ENCODE results near the gene MRPS22.

MRPS22 gene

DNA sequence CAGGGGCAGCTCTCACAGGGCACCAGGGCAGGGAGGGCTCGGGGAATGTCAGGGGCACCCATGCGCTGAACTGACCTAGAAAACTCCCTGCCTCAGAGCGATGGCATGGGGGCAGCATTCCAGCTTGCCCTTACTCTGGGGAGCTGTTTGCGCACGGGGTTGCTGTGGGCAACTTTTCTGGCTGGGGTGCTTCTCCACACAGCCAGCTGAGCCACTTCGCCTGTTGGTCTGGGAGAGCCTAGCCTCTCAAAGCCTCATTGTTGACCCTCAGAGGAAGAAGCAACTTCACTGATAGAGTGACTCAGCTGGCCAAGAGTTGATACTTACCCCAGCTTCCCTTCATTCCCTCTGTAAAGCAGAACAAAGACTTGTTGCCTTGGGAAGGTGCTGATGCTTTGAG is 42.6 kb upstream of the MRPS22 start:
- no peak for TF ChIP-seq ZFX (IDR thresholded peaks at IDR 0.05)
- TF ChIP-seq, protein P1, sequence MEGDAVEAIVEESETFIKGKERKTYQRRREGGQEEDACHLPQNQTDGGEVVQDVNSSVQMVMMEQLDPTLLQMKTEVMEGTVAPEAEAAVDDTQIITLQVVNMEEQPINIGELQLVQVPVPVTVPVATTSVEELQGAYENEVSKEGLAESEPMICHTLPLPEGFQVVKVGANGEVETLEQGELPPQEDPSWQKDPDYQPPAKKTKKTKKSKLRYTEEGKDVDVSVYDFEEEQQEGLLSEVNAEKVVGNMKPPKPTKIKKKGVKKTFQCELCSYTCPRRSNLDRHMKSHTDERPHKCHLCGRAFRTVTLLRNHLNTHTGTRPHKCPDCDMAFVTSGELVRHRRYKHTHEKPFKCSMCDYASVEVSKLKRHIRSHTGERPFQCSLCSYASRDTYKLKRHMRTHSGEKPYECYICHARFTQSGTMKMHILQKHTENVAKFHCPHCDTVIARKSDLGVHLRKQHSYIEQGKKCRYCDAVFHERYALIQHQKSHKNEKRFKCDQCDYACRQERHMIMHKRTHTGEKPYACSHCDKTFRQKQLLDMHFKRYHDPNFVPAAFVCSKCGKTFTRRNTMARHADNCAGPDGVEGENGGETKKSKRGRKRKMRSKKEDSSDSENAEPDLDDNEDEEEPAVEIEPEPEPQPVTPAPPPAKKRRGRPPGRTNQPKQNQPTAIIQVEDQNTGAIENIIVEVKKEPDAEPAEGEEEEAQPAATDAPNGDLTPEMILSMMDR (conservative IDR thresholded peaks at IDR 0.05), result no peak
- H3K27ac ChIP-seq, result no peak overlapping the region

DNA sequence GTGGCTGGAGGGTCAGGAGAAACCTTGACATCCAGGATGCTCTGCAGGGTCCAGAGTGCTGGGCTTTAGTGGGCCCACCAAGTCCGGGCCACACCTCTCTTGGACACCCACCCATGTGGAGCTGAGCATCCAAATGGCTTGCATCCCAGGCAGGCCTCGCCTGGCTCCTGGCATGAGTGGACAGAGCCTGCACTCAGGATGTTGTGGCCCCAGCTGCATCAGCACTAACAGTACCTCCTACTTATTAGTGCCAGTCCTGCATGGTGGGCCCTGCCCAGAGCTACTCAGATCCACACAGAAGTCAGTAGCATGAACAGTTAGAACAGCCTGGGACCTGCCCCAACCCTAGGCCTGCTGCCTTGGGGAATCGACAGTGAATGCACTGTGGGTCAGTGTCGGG is 42.2 kb upstream of the MRPS22 start:
- TF ChIP-seq, protein P1 (conservative IDR thresholded peaks at IDR 0.05), result no peak
- no peak for TF ChIP-seq ZFX (IDR thresholded peaks at IDR 0.05)
- no peak overlapping the region for H3K27ac ChIP-seq

DNA sequence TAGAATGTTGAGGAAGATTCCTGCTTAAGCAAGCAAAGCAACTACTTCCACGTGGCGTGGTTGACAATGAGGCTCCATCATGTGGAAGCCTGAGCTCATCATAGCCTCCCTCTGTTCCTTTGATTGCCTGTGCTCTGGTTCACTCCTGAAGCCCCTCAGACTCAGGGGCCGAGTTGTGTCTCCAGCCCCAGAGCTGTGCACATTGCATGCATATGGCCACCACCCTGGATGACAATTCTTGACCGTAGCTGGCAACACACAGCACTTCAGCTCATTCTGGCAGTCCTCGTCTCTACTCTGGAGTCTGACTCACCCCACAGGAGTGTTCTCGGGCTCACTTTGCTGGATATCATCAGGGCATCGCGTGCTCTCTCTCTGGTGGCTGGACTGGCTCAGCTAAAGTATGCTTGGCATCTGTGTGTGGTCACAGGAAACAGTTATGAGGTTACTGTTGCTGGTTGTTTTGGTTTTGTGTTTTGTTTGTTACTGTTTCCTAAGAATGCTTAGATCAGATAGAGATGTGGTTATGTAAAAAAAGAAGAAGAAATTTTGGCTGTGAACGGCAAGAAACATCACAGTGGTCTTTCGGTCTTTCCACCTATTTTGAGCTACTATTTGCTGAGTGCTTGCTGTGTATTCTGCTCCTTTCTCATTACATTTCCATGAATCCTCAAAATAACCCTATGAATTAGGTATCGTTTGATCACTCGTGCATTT is 41.6 kb upstream of the MRPS22 start:
- H3K27ac ChIP-seq, result no peak overlapping the region
- TF ChIP-seq ZFX (IDR thresholded peaks at IDR 0.05), result no peak
- TF ChIP-seq, protein P1 (conservative IDR thresholded peaks at IDR 0.05), result no peak

DNA sequence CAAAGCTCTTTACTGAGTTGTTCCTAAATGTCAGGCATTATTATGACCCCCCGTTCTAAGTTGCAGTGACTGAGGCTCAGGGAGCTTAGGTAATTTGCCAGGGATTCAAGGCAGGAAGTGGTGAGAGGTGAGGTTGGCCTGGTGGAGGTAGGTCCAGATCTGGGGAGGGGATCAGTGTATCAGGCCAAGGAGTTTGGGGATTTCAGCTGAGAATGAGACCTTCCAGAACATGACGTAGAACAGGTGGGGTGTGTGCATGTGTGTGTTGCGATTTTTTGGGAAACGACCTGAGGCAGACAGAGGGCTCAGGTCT is 41.1 kb upstream of the MRPS22 start:
- H3K27ac ChIP-seq, result no peak overlapping the region
- TF ChIP-seq, protein P1 (conservative IDR thresholded peaks at IDR 0.05), result no peak
- TF ChIP-seq ZFX (IDR thresholded peaks at IDR 0.05), result no peak

DNA sequence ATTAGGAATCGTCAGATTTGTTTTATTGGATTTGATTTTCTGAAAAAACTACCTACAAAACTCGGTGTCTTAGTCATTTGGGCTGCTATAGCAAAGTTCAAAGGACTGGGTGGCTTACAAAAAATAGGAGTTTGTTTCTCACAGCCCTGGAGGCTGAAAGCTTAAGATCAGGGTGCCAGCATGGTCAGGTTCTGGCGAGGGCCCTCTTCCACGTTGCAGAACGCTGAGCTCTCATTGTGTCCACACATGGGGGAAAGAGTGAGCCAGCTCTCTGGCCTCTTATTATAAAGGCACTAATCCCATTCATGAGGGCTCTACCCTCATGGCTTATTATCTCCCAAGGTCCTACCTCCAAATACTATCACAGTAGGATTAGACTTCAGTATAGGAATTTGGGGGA is 40.6 kb upstream of the MRPS22 start:
- no peak for TF ChIP-seq ZFX (IDR thresholded peaks at IDR 0.05)
- TF ChIP-seq, protein P1 (conservative IDR thresholded peaks at IDR 0.05), result no peak
- H3K27ac ChIP-seq, result no peak overlapping the region

DNA sequence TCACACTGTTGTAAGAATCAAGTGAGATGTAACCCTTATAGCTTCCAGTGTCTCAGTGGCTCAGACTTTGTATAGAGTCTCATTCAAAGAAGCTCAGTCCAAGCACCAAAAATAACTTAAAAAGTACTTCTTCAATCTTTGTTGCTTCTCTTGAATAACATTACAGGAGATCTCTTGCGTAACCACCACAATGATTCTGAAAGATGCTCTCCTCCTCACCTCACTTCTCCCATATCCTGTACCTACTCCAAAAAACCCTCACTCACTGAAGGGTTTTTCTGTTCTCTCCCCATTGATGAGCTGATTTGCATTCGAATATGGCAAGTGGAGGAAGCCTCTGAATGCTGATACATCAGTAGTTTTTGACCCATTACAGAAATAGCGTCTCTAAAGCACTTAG is 39.4 kb upstream of the MRPS22 start:
- TF ChIP-seq, protein P1 (conservative IDR thresholded peaks at IDR 0.05), result no peak
- no peak for TF ChIP-seq ZFX (IDR thresholded peaks at IDR 0.05)
- no peak overlapping the region for H3K27ac ChIP-seq

DNA sequence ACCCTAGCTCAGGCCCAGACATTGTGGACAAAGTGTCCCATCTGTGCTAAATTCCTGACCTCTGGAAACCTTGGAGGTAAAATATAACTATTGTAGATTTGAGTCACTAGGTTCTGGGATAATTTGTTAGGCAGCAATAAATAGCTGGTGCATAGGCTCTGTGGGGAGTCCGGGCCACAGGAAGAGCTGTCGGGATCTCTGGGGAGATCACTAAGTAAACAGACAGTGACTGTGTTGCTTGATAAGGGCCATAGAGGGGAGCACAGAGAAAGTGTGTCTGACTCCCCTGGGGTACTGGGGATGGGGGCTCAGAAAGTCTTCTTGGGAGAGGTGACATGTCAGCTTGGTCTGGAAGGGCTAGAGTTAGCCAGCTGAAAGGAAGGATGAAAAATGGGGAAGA is 37.7 kb upstream of the MRPS22 start:
- no peak overlapping the region for H3K27ac ChIP-seq
- TF ChIP-seq ZFX (IDR thresholded peaks at IDR 0.05), result no peak
- TF ChIP-seq, protein P1 (conservative IDR thresholded peaks at IDR 0.05), result no peak
